CD4-positive, alpha-beta T cell treated with Interleukin-15 for 4 hours (primary cell): Measurements from ENCODE around the gene ABRACL.
A peak's percentile ranks its signal among the peaks of the same experiment; 100 is the strongest.
"Not testable (repeated sequence)": the region's sequence is repeated elsewhere in the genome, so short reads cannot be mapped to it uniquely, and the experiment has no call there.

Experiments used
- DNase-seq: peaks from one replicate; pipeline ENCODE4 v3.0.0-alpha.2; 2020; ENCODE audit warnings: low spot score

The ABRACL gene

GRCh38 chr6:139028658-139029469 lies at the start of gene ABRACL:
Gene ABRACL, plus strand, starts transcription at chr6:139028745. Its CDS starts 5,416 bp downstream, at chr6:139034161.
- DNase-seq, result peak; percentile 71

- no peak for DNase-seq
Observed at GRCh38 chr6:138979365-138979764, 49.2 kb upstream of the ABRACL start.

GRCh38 chr6:138979813-138980668 lies 48.5 kb upstream of the ABRACL start:
- DNase-seq, result no peak

- no peak for DNase-seq
Observed at GRCh38 chr6:138981416-138981815, 47.1 kb upstream of the ABRACL start.

- peak; percentile 49 for DNase-seq
Observed at GRCh38 chr6:138986578-138986977, 42.0 kb upstream of the ABRACL start.

GRCh38 chr6:138987080-138987642 lies 41.4 kb upstream of the ABRACL start:
- no peak for DNase-seq

- DNase-seq, result peak; percentile 90
Observed at GRCh38 chr6:138987643-138988468, 40.7 kb upstream of the ABRACL start, which contains the start of gene REPS1. Gene REPS1, minus strand, starts transcription at chr6:138988253. Its CDS starts 571 bp downstream, at chr6:138987682.

GRCh38 chr6:138988469-138988834 lies 40.1 kb upstream of the ABRACL start:
- DNase-seq, result no peak

- no peak for DNase-seq
Observed at GRCh38 chr6:138989098-138989983, 39.2 kb upstream of the ABRACL start.

GRCh38 chr6:138991206-138991605 lies 37.3 kb upstream of the ABRACL start:
- no peak for DNase-seq

- DNase-seq, result not testable (repeated sequence)
Observed at GRCh38 chr6:138992965-138993364, 35.6 kb upstream of the ABRACL start.

- not testable (repeated sequence) for DNase-seq
Observed at GRCh38 chr6:138993410-138993809, 35.1 kb upstream of the ABRACL start.

GRCh38 chr6:138996524-138996923 lies 32.0 kb upstream of the ABRACL start:
- DNase-seq, result no peak

GRCh38 chr6:138997136-138997535 lies 31.4 kb upstream of the ABRACL start:
- DNase-seq, result no peak

- no peak for DNase-seq
Observed at GRCh38 chr6:138999949-139000725, 28.4 kb upstream of the ABRACL start.

GRCh38 chr6:139003751-139004150 lies 24.8 kb upstream of the ABRACL start:
- no peak for DNase-seq

GRCh38 chr6:139006477-139006876 lies 22.1 kb upstream of the ABRACL start:
- no peak for DNase-seq

GRCh38 chr6:139007428-139007827 lies 21.1 kb upstream of the ABRACL start:
- no peak for DNase-seq

- DNase-seq, result no peak
Observed at GRCh38 chr6:139008117-139008516, 20.4 kb upstream of the ABRACL start.

GRCh38 chr6:139010674-139011073 lies 17.9 kb upstream of the ABRACL start:
- DNase-seq, result no peak
